ENCODE data around the gene NFKBIL1. TPM values are rescaled to one million over a fixed set of nuclear protein-coding genes. Genes with fewer than 3 reads are reported as not detected.

Gene NFKBIL1
- total RNA-seq, 1 experiment from 2014 or later, result 15.1 TPM

GRCh38 chr6:31586008-31586407 is 38.6 kb downstream of the NFKBIL1 start, which contains the start of gene LST1:
Gene LST1, plus strand, starts transcription at chr6:31586277. Its CDS starts 1,023 bp downstream, at chr6:31587300.
- Histone ChIP-seq H3K23me2 (ENCODE audit: insufficient read length, low read depth, low read length, poor library complexity, severe bottlenecking) (peaks cover 10% of the 10 kb centered on the region), H2BK12ac (ENCODE audit: insufficient read length, low read depth, low read length) (no peak within 1 kb of the TSS), H2BK15ac (ENCODE audit: low read depth, low read length) (no peak within 1 kb of the TSS), H3K4me1 (ENCODE audit: insufficient read depth, low read length) (peaks cover 2% of the 10 kb centered on the region; the same call in 1 of the 2 replicates), H3K18ac (ENCODE audit: insufficient read length, low read depth, low read length) (no peak within 1 kb of the TSS), H3K79me2 (ENCODE audit: insufficient read depth, low read length) (no peaks in the 10 kb centered on the region), H3K9me3 (ENCODE audit: control insufficient read depth, low read depth, low read length) (no peaks in the 10 kb centered on the region), H2BK20ac (ENCODE audit: low read depth, low read length, poor library complexity, severe bottlenecking) (no peak within 1 kb of the TSS), H2BK5ac (ENCODE audit: insufficient read length, low read length) (no peak within 1 kb of the TSS), H3K27me3 (ENCODE audit: insufficient read depth, low read length) (no peaks in the 10 kb centered on the region), H2BK120ac (ENCODE audit: low read depth, low read length, poor library complexity, severe bottlenecking) (no peak within 1 kb of the TSS), H4K8ac (replicated peaks; ENCODE audit: insufficient read length, low read depth, low read length) (no peak within 1 kb of the TSS), H2AFZ (ENCODE audit: low read length) (no peak within 1 kb of the TSS), H3K14ac (ENCODE audit: insufficient read depth, low read length) (no peak within 1 kb of the TSS), H4K5ac (ENCODE audit: insufficient read length, low read depth, low read length) (no peak within 1 kb of the TSS), H3K56ac (ENCODE audit: insufficient read length, low read depth, low read length) (no peak within 1 kb of the TSS), H3K4ac (ENCODE audit: low read depth, low read length) (no peak within 1 kb of the TSS), H3K79me1 (ENCODE audit: insufficient read depth, low read depth, low read length, poor library complexity, severe bottlenecking) (no peaks in the 10 kb centered on the region), H3K27ac (ENCODE audit: insufficient read length, low read depth, low read length) (no peak within 1 kb of the TSS), H3K9ac (ENCODE audit: extremely low read depth, insufficient read length, low read length) (no peak within 1 kb of the TSS), H3K23ac (ENCODE audit: insufficient read length, low read depth, low read length) (no peak within 1 kb of the TSS), H4K91ac (ENCODE audit: insufficient read length, low read depth, low read length) (no peak within 1 kb of the TSS), H3T11ph (ENCODE audit: low read length) (no peak within 1 kb of the TSS), H2AK5ac (ENCODE audit: insufficient read length, low read length) (no peak within 1 kb of the TSS), H4K20me1 (ENCODE audit: control insufficient read depth, insufficient read depth, insufficient read length) (no peaks in the 10 kb centered on the region), H3K4me2 (ENCODE audit: insufficient read depth, insufficient read length, low read length) (no peak within 1 kb of the TSS)
- Mint-ChIP-seq H3K4me3 (no peak within 1 kb of the TSS), H3K4me1 (peaks cover 21 to 32% of the 10 kb centered on the region in 2 experiments), H3K36me3 (ENCODE audit: insufficient read depth in 1 of 3, low read depth in 3 of 3) (no peaks in the 10 kb centered on the region), H3K9me3 (no peaks in the 10 kb centered on the region; a peak in 1 of 5 replicates), H3K27ac (no peak within 1 kb of the TSS; a peak in 1 of 7 replicates), H3K27me3 (ENCODE audit: low read depth) (peaks cover 22% of the 10 kb centered on the region)
- no peak for DNase-seq
- TF ChIP-seq, protein P1, sequence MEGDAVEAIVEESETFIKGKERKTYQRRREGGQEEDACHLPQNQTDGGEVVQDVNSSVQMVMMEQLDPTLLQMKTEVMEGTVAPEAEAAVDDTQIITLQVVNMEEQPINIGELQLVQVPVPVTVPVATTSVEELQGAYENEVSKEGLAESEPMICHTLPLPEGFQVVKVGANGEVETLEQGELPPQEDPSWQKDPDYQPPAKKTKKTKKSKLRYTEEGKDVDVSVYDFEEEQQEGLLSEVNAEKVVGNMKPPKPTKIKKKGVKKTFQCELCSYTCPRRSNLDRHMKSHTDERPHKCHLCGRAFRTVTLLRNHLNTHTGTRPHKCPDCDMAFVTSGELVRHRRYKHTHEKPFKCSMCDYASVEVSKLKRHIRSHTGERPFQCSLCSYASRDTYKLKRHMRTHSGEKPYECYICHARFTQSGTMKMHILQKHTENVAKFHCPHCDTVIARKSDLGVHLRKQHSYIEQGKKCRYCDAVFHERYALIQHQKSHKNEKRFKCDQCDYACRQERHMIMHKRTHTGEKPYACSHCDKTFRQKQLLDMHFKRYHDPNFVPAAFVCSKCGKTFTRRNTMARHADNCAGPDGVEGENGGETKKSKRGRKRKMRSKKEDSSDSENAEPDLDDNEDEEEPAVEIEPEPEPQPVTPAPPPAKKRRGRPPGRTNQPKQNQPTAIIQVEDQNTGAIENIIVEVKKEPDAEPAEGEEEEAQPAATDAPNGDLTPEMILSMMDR (conservative IDR thresholded peaks at IDR 0.05), result no peak
- WGBS (ENCODE audit: extremely low coverage, insufficient read length, low lambda C conversion rate), result no CpG with 5 or more reads among the region's 1 CpG

Measured in H9 (cell line).